Measurements from ENCODE around the gene FANCC. TPM values are rescaled to one million over a fixed set of nuclear protein-coding genes. Genes with fewer than 3 reads are reported as not detected.

The FANCC gene
- total RNA-seq, 3 donors from 2014 or later (not counting 1 experiment from before 2014, with no cell fraction given), result 9.9 to 18.9 (median 12.8) TPM

- Mint-ChIP-seq H3K27me3 (ENCODE audit: low read depth in 2 of 2) (no peaks in the 10 kb centered on the region), H3K9me3 (no peaks in the 10 kb centered on the region), H3K27ac (no peak overlapping the region), H3K36me3 (no peaks in the 10 kb centered on the region), H3K4me1 (peaks cover 7 to 11% of the 10 kb centered on the region in 2 donors), H3K4me3 (no peak overlapping the region)
- 95% methylated on average over 11 of the region's 11 CpGs for WGBS (ENCODE audit: insufficient coverage)
- H3K4me1 ChIP-seq (ENCODE audit: control insufficient read depth, insufficient read depth, low read length), result peaks cover 2% of the 10 kb centered on the region
- H3K4me3 ChIP-seq (ENCODE audit: low read length), result no peak overlapping the region
- H3K9me3 ChIP-seq (ENCODE audit: control insufficient read depth, insufficient read depth, low read length), result no peaks in the 10 kb centered on the region
- TF ChIP-seq CTCF (IDR thresholded peaks at IDR 0.05), result no peak
- no peak for DNase-seq
- no peak for ATAC-seq
- no peaks in the 10 kb centered on the region for H3K27me3 ChIP-seq (ENCODE audit: control insufficient read depth, insufficient read depth, low read length)
- no peaks in the 10 kb centered on the region for H3K36me3 ChIP-seq (ENCODE audit: control insufficient read depth, insufficient read depth, low read length)
- no peak overlapping the region for H3K27ac ChIP-seq (ENCODE audit: low read length)
- intact Hi-C loops (cut with micrococcal nuclease), result no loop called here
Observed at GRCh38 chr9:95182854-95183563, 134.5 kb downstream of the FANCC start.

DNA sequence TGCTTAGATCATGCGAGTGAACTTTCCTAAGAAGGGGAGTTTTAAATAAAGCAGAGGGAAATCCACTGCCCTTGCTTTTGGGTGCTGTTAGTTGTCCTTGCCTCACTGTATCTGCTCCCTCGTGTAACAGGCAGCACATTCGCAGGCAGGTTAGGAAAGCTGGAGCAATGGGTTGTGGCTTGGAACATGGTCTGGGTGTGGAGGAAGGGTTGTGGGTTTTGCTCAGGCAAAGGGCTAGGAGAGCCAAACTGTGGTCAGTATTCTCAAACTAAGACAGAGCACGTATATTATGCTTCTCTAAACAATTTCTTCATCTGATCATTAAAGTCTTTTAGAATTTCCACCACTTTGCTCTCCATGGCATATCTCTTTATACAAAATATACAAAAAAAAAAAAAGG, 135.7 kb downstream of the FANCC start:
- H3K9me3 Mint-ChIP-seq, result no peaks in the 10 kb centered on the region
- H3K27ac Mint-ChIP-seq, result no peak overlapping the region
- no peak overlapping the region for H3K4me3 Mint-ChIP-seq
- Histone ChIP-seq H3K36me3 (ENCODE audit: control insufficient read depth, insufficient read depth, low read length) (no peaks in the 10 kb centered on the region), H3K27ac (ENCODE audit: low read length) (no peak overlapping the region), H3K4me3 (ENCODE audit: low read length) (no peak overlapping the region), H3K4me1 (ENCODE audit: control insufficient read depth, insufficient read depth, low read length) (no peaks in the 10 kb centered on the region), H3K27me3 (ENCODE audit: control insufficient read depth, insufficient read depth, low read length) (no peaks in the 10 kb centered on the region), H3K9me3 (ENCODE audit: control insufficient read depth, insufficient read depth, low read length) (no peaks in the 10 kb centered on the region)
- H3K27me3 Mint-ChIP-seq (ENCODE audit: low read depth in 2 of 2), result no peaks in the 10 kb centered on the region
- ATAC-seq (no peak), DNase-seq (no peak)
- 91% methylated on average over 4 of the region's 4 CpGs for WGBS (ENCODE audit: insufficient coverage)
- no peaks in the 10 kb centered on the region for H3K36me3 Mint-ChIP-seq
- intact Hi-C loops (cut with micrococcal nuclease), result no loop called here
- no peak for TF ChIP-seq CTCF (IDR thresholded peaks at IDR 0.05)
- H3K4me1 Mint-ChIP-seq, result peaks cover 5 to 9% of the 10 kb centered on the region in 2 donors

DNA sequence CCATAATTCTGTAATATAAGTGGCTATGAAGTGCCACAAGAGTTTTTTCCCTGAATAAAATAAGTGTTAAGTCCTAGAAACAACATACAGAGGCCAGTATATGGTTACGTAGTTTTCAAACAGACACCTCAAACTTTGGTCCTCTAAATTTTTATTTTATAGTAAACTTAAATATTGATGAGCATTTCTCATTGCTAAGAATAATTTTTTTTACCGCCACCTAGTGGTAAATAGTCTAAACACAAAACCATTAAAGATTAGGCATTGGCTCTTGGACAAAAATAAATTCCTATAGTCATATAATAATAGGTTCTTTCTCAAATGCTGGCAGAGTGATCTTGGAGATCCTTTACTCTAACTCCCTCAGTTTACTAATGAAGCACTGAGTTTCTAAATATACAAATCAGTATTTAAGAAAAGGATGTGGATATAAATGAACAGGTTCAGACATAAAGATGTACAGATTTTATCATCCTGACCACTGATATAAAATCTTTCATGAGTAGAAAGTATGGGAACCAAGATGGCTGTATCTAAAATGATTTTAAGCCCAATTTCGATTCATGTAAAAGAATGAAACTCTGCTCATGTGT, 136.2 kb downstream of the FANCC start:
- Mint-ChIP-seq H3K36me3 (no peaks in the 10 kb centered on the region), H3K4me1 (peaks cover 3 to 8% of the 10 kb centered on the region in 2 donors), H3K9me3 (no peaks in the 10 kb centered on the region), H3K27me3 (ENCODE audit: low read depth in 2 of 2) (no peaks in the 10 kb centered on the region), H3K4me3 (no peak overlapping the region), H3K27ac (no peak overlapping the region)
- Histone ChIP-seq H3K4me3 (ENCODE audit: low read length) (no peak overlapping the region), H3K27ac (ENCODE audit: low read length) (no peak overlapping the region), H3K27me3 (ENCODE audit: control insufficient read depth, insufficient read depth, low read length) (no peaks in the 10 kb centered on the region), H3K4me1 (ENCODE audit: control insufficient read depth, insufficient read depth, low read length) (no peaks in the 10 kb centered on the region), H3K36me3 (ENCODE audit: control insufficient read depth, insufficient read depth, low read length) (no peaks in the 10 kb centered on the region), H3K9me3 (ENCODE audit: control insufficient read depth, insufficient read depth, low read length) (no peaks in the 10 kb centered on the region)
- ATAC-seq (no peak), DNase-seq (peak in 1 of 2 donors; percentile 32)
- peak; percentile 63 for TF ChIP-seq CTCF (IDR thresholded peaks at IDR 0.05)
- intact Hi-C loops (cut with micrococcal nuclease), result no loop called here
- WGBS (ENCODE audit: insufficient coverage), result 94% methylated on average over 1 of the region's 3 CpGs

All from natural killer cell (primary cell).